GM10266 (cell line): Measurements from ENCODE around the gene GRAMD1B.

Source experiments
- DNase-seq: peaks from one replicate; pipeline ENCODE4 v3.0.0; 2012; ENCODE audit errors: extremely low spot score
- CTCF ChIP-seq: IDR thresholded peaks from 2 replicates; pipeline ENCODE4 v1.5.1; 2012; ENCODE audit warnings: mild to moderate bottlenecking, low read depth; ENCODE audit not compliant: control insufficient read depth, insufficient read depth; ENCODE audit errors: missing control alignments

The GRAMD1B gene

GRCh38 chr11:123670081-123670480, 240.0 kb downstream of the GRAMD1B start:
- no peak for DNase-seq
- TF ChIP-seq CTCF = no peak

- TF ChIP-seq CTCF = no peak
- DNase-seq = no peak
Observed at GRCh38 chr11:123671534-123671933, 241.5 kb downstream of the GRAMD1B start.

- no peak for DNase-seq
- TF ChIP-seq CTCF = no peak
Observed at GRCh38 chr11:123672568-123672967, 242.5 kb downstream of the GRAMD1B start.

GRCh38 chr11:123674297-123674696, 244.2 kb downstream of the GRAMD1B start:
- no peak for TF ChIP-seq CTCF
- DNase-seq = no peak
